NCI-H69 (cell line): ENCODE data around the gene SPAG17.

Experiments used
- DNase-seq: peaks from one replicate; lab custom pipeline; 2025; lab: John Stamatoyannopoulos, UW

Gene SPAG17

DNA sequence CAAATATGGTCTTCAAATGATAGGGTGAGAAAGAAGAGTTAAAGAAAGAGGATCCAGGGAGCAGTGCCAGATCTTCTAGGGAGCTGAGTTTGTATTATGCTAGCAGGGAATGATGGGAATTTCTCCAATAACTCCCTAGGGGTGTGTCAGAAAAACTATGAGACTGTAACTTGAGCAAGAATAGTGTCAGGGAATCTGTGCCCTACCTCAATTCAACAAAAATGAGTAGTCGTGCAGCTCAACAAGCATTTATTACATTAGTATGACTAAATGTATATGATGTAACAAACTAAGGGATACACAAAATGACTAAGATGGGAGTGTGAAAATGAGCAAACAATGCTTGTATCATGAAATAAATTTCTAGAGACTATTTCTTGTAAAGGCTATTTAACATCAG, 24.2 kb downstream of the SPAG17 start:
- DNase-seq, result no peak

GRCh38 chr1:118159569-118159968, 25.5 kb downstream of the SPAG17 start:
- DNase-seq, result no peak

DNA sequence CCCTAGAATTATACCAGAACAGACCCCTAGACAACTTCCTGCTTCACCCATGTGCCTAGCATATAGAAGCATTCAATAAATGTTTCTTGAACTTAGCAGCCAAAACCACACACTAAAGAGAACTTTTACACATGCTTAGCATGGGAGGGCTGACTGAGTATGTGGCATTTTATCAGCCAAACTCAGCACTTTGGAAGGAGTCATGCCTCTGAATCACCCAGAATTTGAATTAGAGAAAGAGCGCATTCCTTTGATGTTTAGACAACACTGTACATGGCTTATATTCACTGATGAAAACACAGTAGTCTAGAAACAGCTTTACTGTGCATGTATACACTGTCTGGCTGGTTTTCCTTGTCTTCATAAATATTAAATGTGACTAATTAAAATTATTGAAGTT, 26.1 kb downstream of the SPAG17 start:
- no peak for DNase-seq

- DNase-seq, result no peak
Measured at GRCh38 chr1:118157506-118157905, 27.5 kb downstream of the SPAG17 start.

GRCh38 chr1:118155106-118155505, 29.9 kb downstream of the SPAG17 start:
- DNase-seq, result peak; percentile 90

DNA sequence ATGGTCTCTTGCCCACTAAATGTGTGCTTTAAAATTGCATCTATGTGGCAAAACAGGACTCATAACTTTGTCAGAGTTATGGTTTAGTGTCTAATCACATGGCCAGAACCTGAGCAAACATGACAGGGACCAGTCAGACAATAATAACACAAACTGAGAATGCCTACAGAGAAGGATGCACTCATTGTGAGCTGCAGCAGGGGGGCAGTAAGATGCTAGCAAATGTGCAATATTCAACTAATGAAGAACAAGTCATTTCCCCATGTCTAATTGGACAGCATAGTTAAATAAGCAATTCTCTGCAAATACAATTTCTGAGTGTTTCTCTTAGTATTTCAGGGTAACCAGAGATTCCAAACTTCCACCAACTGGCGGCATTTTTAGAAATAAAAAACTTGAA, 30.8 kb downstream of the SPAG17 start:
- DNase-seq, result peak; percentile 42

- DNase-seq, result no peak
Measured at GRCh38 chr1:118151312-118151937, 33.6 kb downstream of the SPAG17 start.

- no peak for DNase-seq
Measured at GRCh38 chr1:118149799-118150198, 35.2 kb downstream of the SPAG17 start.

GRCh38 chr1:118148034-118148433, 37.0 kb downstream of the SPAG17 start:
- DNase-seq, result no peak

DNA sequence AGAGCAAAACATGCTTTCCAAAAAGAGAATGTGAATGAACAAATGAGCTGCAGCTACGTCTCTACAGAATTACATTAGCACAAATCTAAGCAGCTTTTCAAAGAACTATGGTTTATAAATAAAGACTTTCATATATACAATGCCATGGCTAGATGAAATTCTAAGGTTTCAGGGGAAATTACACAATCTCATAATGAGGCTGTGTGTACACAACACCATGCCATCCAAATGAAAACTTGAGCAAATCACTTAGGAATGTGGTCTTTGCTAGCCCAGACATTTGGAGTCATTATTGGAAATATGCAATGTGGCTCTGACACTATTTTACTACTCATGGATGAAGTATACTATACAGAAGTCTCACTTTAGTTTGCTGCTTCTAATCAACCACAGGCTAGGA, 37.5 kb downstream of the SPAG17 start:
- DNase-seq, result peak; percentile 6

DNA sequence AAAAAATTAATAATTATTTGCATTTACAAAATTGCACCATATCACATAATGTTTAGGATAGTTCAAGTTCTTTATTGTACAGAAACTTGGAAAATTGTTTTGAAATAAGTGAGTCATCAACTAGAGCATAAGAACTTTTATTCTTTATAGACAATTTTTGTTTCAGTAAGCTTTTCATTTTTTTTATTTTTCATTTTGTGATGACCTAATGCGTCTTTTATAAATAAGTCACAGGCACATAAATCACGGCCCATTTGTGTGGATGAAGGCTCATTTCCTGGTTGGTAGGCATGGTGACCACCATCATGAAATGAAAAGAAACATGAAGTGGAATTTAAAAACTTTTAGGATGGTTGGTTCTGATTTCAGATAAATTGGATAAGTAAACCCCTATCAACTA, 39.3 kb downstream of the SPAG17 start:
- no peak for DNase-seq

DNA sequence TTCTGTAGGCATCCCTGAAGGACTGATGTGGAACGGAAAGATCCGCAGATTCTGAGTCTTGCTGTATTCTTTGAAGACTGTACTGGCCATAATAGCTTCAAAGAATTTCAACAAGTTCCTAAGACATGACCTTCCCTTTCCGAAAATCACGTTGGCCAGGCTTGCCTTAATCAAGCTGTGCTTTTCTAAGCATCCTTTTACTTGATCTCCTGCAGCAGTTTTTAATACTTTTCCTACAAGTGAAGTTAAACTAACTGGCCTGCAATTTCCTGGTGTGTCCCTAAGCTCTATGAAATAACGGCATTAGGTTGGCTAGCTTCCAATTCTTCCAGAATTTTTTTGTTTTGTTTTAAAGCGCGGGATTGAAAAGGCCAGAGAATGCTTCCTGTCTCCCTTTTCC, 40.3 kb downstream of the SPAG17 start:
- peak; percentile 27 for DNase-seq

DNA sequence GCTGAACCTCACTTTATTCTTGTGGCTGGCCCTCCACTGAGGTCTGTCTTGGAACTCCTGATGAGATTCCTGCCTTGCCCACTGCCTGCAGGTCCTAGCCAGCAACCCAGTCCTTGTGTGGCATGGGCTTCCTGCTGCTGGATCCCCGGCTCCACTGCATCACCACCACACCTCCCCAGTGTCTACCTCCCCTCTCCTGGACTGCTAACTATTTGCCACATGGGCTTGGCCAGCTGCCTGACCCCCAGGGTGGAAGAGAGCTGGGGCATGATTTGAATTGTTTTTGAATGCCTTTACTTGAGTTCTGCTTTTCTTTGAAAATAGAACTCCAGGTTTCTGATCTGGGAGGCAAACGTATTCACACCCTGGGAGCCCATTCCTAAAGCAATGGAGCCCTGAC, 41.2 kb downstream of the SPAG17 start:
- no peak for DNase-seq

- no peak for DNase-seq
Measured at GRCh38 chr1:118143121-118143520, 41.9 kb downstream of the SPAG17 start.

DNA sequence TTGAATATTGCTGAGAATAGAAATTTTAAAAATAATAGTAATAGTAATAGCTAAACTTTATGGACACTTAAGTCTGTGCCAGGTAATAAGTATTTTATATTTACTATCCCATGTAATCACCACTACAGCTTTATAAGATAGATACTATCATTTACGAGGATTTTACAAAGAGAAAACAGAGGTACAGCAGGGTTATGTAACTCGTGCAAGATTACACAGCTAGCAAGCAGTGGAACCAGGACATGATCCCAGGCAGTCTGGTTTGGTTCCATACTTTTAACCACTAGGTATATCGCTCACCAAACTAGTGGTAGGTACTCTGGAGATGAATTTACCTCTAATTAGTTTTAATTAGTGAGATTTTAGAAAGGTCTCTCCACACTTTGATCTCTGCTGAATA, 42.5 kb downstream of the SPAG17 start:
- no peak for DNase-seq

- no peak for DNase-seq
Measured at GRCh38 chr1:118137900-118138299, 47.1 kb downstream of the SPAG17 start.

- DNase-seq, result no peak
Measured at GRCh38 chr1:118136187-118136941, 48.7 kb downstream of the SPAG17 start.

DNA sequence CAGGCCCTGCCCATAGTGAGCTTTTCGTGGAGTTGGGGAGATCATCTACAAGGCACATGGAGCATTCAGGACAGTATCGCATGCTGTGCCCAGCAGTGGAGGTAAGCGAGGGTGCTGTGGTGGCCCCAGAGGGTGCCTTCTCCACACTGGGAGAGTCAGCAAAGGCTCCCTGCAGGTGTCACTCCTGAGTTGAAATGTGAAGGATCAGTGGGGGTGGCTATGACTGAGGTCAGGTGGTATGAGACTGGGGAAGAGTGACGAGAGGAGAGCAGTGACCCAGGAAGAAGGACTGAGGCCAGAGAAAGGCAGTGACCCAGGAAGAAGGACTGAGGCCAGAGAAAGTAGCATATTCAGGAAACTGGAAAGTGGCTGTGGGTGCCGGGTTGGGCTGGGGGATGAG, 53.0 kb downstream of the SPAG17 start:
- DNase-seq, result no peak

DNA sequence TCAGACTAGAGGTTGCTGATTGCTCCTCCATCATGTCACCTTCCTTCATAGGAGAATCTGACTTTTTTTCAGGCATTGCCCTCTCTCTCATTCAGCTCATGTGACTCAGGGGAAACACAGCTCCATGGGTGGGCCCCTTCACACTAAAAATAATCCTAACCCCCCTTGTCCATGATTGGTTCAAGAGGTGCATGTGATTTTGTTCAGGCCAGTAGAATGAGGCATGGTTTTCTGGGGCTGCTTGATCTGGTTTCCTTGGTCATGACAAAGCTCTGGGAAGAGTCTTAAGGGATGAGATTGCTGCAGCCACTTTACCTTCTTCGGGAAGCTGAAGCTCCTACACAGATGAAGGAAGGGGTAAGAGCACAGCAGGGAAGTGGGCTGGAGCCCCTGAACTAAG, 56.3 kb downstream of the SPAG17 start:
- no peak for DNase-seq

GRCh38 chr1:118124064-118124463, 61.0 kb downstream of the SPAG17 start:
- DNase-seq, result no peak

- DNase-seq, result peak; percentile 26
Measured at GRCh38 chr1:118123116-118123839, 61.8 kb downstream of the SPAG17 start.

GRCh38 chr1:118122234-118123004, 62.6 kb downstream of the SPAG17 start:
- DNase-seq, result peak; percentile 68
